AG04449 (cell line): ENCODE results near the gene PRPF4.
"Not testable (repeated sequence)": the region's sequence is repeated elsewhere in the genome, so short reads cannot be mapped to it uniquely, and the experiment has no call there.

ENCODE experiments used
- CTCF ChIA-PET: fragments of 350-600 bp; formaldehyde crosslinking; extraction: SDS; loops from one replicate; lab custom pipeline; 2021; ENCODE audit warnings: antibody characterized with exemption; lab: Yijun Ruan, JAX
- POLR2A ChIA-PET: fragments of 400-600, 350-600 bp; formaldehyde crosslinking; extraction: SDS; loops from one replicate; lab custom pipeline; 2020; ENCODE audit warnings: antibody characterized with exemption, inconsistent platforms; lab: Yijun Ruan, JAX
- DNase-seq: peaks from one replicate; pipeline ENCODE4 v3.0.0-alpha.2; 2010; ENCODE audit warnings: low read depth, low spot score
- H3K4me3 ChIP-seq: 2 replicates; pipeline ENCODE4 v1.5.1; 2011; ENCODE audit warnings: low read depth, mild to moderate bottlenecking, control low read depth, low read length
- CTCF ChIP-seq: IDR thresholded peaks from one replicate; pipeline ENCODE4 v1.5.1; 2011; ENCODE audit warnings: mild to moderate bottlenecking, moderate library complexity, low read length, control low read depth, inconsistent platforms; ENCODE audit not compliant: insufficient read depth; ENCODE audit errors: missing control alignments

Gene PRPF4

DNA sequence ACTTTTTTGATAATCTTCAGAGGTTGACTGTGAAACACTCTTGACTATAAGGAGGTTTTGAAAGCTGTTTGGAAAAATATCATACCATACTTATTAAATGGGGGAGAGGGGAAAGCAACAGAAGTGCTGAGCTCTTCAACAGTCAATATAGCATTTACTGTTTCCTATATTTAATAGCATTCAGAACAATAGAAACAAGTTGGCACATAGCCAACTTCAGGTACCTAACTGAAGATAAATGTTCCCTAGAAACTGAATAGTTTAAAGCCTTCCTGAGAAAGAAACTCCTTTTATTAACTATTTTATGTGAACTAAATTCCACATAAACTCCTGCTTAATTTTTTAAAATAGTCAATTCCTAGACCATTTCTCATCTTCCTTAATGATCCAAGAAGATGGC is 27.8 kb upstream of the PRPF4 start:
- DNase-seq: no peak
- CTCF ChIA-PET: no interaction called here
- TF ChIP-seq CTCF: no peak
- POLR2A ChIA-PET: no interaction called here
- H3K4me3 ChIP-seq: no peak overlapping the region

- DNase-seq, POLR2A ChIA-PET, CTCF ChIA-PET, H3K4me3 ChIP-seq: not testable (repeated sequence)
Observed at GRCh38 chr9:113249661-113250060, 25.8 kb upstream of the PRPF4 start.

GRCh38 chr9:113250807-113251206 is 24.7 kb upstream of the PRPF4 start:
- POLR2A ChIA-PET: no interaction called here
- H3K4me3 ChIP-seq: no peak overlapping the region
- no peak for DNase-seq
- no peak for TF ChIP-seq CTCF
- CTCF ChIA-PET: no interaction called here

GRCh38 chr9:113254991-113255390 is 20.5 kb upstream of the PRPF4 start:
- no peak for TF ChIP-seq CTCF
- DNase-seq: no peak
- CTCF ChIA-PET: interaction anchor here (1.3 to 3.8 kb wide), 2 partner anchors 20 to 85 kb away, joined by 3 to 20 read pairs; partner anchors contain the start of genes CDC26, PRPF4 and WDR31
- no peak overlapping the region for H3K4me3 ChIP-seq
- POLR2A ChIA-PET: interaction anchor here (0.6 kb wide), 1 partner anchor 25 kb away, joined by 3 read pairs; no protein-coding TSS in a partner anchor

GRCh38 chr9:113255438-113255837 is 20.0 kb upstream of the PRPF4 start:
- no peak for TF ChIP-seq CTCF
- ChIA-PET CTCF (interaction anchor here (3.8 kb wide), 1 partner anchor 20 kb away, joined by 20 read pairs; the partner anchor contains the start of genes CDC26 and PRPF4), POLR2A (interaction anchor here (0.6 kb wide), 1 partner anchor 25 kb away, joined by 3 read pairs; no protein-coding TSS in a partner anchor)
- no peak overlapping the region for H3K4me3 ChIP-seq
- DNase-seq: no peak

GRCh38 chr9:113257863-113258262 is 17.6 kb upstream of the PRPF4 start:
- POLR2A ChIA-PET: no interaction called here
- CTCF ChIA-PET: interaction anchor here (0.9 to 3.8 kb wide), 3 partner anchors 15 to 38 kb away, joined by 3 to 20 read pairs (median 4); partner anchors contain the start of genes CDC26 and PRPF4
- no peak for TF ChIP-seq CTCF
- DNase-seq: no peak
- H3K4me3 ChIP-seq: no peak overlapping the region

DNA sequence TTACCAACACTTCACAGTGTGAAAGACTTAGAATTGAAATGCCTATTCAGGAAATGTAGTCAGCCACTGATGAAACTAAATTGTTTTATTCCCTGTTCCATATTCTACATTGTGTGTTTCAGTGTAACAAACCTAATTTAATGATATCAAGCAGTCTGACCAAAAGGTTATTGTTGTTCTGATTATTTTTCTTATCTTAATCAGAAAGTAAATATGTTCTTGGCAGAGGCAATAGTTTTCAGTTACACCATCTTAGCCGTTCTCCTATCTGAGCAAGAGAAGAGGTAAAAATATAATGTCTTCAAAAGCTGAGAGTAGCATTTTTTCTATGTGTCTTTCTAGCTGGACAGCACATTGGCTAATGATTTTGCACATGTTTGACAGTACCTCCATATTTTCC is 17.2 kb upstream of the PRPF4 start:
- ChIA-PET POLR2A (no interaction called here), CTCF (interaction anchor here (1.5 to 3.8 kb wide), 2 partner anchors 17 to 144 kb away, joined by 3 to 20 read pairs; partner anchors contain the start of genes CDC26 and PRPF4)
- H3K4me3 ChIP-seq: no peak overlapping the region
- no peak for DNase-seq
- no peak for TF ChIP-seq CTCF
